Activated effector memory CD4-positive, alpha-beta T cell treated with anti-CD3 and anti-CD28 coated beads, Interleukin-2, amount 50 U/mL, for 16 hours (primary cell): Measurements from ENCODE around the gene CNGB1.

Experiments used
- DNase-seq: peaks from one replicate; pipeline ENCODE4 v3.0.0-alpha.2; 2020

CNGB1 gene

DNA sequence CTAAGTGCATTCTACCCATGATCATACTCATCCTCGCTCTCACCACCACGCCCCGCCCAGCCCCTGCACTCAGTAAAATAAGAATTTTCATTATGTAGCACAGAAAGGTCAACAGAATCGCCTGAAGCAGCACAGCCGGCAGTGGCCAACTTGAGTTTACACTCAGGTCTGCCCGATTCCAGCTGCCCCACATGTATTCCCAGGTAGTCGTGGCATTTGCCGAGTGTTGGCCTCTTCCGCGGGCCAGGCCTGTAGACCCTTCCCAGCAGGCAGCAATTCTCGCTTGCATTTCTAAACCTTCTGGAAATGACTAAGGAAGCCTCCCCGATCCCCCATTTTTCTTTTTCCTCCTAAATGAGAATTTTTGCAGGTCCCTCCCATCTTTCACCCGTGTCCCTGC lies 609 bp downstream of the CNGB1 start:
- DNase-seq = no peak

DNA sequence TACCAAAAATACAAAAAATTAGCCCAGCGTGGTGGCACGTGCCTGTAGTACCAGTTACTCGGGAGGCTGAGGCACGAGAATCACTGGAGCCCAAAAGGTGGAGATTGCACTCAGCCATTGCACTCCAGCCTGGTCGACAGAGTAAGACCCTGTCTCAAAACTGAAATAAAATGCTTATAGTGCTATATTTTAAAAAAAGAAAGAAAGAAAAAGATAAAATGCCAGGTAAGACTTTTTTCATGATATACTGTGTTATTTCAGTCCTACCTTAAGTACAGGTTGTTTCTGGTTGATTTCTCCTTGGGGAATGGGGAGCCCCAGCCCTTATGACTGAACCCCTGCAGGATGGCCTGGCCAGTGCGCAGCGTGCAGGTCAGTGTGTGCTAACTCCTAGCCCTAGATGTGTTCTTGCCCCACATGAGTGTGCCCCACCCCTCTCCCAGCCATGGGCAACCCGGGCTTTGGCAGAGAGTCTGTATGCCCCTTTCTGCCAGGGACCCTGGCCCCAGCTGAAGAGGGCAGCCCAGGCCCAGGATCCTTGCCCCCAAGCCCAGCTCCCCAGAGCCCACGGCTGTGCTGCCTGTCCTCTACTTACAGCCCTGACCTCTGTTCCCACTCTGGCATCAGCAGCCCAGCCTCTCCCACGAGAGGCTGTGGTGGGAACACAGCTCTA lies 1.3 kb downstream of the CNGB1 start:
- DNase-seq = no peak

DNA sequence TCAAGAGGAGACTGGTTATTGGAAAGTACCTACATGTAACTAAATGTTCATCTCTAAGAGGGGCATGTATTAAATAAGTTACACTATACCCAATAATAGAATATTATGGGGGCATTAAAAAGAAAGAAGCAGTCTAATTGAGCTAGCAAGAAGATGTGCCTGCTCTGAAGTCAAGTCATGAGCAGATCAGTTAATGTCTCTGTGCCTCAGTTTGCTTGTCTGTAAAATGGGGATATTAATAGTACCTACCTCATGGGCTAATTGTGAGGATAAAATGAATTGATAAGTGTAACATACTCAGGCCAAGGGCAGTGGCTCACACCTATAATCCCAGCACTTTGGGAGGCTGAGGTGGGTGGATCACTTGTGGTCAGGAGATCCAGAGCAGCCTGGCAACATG lies 3.0 kb downstream of the CNGB1 start:
- DNase-seq = no peak

DNA sequence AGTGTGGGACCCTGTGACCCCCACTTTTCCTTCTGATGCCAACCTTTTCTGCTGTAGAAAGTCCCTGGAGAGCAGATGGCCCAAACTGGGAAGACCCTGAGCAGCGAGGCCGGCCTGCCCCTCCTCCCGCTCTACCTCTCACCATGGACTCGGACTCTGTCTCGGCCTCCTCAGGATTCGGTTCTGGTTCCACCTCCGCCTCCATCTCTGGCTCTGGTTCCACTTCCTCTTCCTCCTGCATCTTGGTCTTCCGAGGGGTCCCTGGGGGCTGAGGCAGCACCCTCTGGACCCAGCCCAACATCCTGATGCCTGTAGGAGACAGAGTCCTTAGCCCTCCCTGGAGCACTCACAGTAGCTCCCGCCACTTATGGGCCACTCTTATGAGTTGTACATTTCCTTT lies 3.9 kb downstream of the CNGB1 start:
- no peak for DNase-seq

DNA sequence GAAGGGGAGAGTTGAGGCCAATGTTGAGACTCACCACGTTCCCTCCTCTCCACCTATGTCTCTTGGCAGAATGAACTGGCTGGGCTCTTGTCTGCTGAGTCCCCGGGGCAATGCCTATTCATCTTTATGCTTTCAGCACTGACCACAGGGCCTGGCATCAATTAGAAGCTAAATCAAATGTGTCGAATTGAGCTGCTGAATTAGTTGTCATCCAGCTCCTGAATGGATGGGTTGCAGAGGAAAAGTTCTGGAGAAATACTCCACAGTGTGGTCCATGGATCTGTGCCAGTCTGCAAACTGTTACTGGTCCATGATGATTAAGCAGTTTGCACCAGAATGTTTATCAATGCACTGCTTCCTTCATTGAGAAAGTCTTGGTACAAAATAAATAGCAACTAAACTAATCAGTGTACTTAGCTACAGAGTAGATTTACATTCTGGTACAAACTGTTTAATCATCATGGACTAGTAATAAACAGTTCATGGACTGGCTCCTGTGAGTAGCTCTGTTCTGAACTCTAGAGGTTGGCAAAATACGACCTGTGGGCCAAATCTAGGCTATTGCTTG lies 4.6 kb downstream of the CNGB1 start:
- DNase-seq = no peak

DNA sequence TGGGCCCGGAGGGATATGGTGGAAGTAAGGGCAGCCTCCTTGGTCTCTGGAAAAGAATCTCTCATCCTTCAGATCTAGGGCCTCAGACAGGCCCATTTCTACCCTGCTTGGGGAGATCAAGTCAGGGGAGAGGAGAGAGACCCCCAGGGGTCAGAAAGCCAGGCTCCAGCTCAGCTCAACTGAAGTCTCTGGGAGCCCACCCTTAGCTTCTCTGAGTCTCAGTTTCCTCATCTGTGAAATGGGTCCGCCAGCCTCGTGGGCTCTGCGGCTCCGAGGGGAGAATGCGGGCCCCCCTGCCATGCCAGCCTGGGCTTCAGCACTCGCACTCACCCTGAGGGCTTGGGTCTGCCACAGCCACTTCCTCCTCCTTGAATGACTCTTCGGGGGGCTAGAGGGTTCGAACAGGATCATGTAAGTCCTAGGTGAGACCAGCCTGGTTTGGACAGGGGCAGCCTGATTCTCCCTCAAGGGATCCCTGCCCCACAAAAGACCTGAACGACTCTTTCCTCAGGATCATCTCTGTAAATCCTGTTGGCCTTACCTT lies 6.7 kb downstream of the CNGB1 start:
- DNase-seq = no peak

DNA sequence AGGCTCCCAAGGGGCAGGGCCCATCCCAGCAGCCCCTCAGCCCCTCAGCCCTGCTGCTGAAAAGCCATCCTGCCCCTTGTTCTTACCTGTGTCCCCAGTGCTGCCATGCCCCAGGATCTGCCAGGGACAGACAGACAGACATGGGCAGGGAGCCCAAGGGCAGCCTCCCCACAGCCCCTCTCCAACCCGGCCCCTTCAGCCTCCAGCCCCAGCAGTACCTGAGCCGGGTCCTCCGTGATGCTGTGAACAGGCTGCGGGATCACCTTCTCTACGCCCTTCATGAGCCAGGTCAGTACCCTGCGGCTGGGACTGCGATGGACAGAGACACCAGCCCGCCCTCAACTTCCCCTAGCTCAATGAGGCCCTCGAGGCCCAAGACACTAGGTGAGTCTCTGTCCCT lies 8.2 kb downstream of the CNGB1 start:
- no peak for DNase-seq

DNA sequence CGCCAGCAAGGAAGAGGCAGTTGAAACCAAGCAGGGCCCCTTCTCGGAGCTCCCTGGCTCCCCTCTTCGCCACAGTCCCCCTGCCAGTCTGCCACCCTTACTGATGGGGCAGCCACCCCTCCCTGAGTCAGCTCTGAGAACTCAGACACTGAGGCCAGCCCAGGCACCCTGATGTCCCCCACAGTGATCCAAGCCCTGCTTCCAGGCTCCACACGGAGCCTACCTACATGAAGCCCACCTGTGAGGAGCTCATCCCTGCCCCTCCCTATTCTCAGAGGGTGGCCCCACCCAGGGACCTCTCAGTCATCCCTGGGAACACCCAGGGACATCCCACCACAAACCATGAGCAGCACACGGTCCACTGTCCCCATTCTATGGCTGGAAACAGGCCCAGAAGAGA lies 8.9 kb downstream of the CNGB1 start:
- no peak for DNase-seq

DNA sequence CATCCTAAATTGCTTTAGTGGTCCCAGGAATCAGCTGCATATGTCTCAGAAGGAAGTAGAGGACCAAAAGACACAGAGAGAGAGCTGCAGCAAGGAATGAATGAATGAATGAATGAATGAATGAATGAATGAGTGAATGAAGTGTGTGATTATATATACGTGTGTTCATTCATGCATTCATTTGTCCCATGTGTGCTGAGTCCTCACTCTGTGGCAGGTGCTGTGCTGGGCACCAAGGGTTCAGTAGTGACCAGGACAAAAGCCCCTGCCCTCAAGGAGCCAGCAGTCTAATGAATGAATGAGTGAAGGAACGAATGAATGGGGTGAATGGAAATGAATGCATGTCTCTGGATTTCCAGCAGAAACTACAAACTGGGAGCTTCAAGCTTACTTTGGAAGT lies 9.4 kb downstream of the CNGB1 start:
- no peak for DNase-seq

DNA sequence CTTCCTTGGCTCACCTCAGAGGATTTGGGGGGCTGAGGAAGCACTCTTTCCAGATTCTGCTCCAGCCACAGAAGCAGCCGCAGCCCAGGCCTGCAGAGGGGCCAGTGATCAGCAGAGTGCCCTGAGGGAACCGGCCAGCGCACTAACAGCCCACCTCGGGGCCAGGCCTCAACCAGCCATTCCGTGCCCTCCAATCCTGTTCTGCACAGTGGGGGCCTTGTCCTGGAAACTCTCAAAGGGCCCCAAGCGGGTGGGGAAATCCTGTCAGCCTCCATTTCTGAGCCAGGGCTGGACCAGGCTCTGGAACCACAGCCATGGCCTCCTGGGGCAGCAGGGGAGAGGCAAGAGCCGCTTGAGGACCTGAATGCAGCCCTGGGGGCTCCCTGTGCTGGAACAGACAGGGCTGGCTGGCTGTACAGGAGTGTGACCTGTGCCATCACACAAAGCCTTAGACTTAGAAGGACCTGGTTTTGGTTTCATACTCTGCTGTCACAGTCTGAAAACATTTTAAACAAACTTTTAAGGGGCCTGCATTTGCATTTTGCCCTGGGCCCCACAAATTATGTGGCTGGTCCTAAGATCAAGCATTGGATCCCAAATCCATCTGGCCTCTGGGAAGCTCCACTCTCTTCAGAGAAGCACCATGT lies 10.0 kb downstream of the CNGB1 start:
- no peak for DNase-seq

DNA sequence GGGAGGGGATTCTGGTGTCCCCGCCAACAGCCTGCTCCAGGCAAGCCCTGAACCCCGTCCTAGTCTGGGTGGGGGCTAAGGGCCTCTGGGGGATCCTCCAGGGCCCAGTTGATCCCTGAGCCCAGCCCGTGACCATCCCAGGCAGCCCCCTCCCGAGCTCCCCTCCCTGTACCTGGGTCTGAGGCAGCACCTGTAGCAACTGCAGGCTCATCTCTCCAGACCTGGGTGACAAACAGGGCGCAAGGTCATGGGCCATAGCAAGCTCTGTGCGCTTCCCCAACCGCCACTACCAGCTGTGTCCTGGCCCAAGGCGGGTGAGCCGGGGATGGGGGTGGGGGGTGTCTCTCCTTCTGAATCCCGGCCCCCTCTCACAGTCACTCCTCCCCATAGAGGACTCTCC lies 10.6 kb downstream of the CNGB1 start:
- no peak for DNase-seq

DNA sequence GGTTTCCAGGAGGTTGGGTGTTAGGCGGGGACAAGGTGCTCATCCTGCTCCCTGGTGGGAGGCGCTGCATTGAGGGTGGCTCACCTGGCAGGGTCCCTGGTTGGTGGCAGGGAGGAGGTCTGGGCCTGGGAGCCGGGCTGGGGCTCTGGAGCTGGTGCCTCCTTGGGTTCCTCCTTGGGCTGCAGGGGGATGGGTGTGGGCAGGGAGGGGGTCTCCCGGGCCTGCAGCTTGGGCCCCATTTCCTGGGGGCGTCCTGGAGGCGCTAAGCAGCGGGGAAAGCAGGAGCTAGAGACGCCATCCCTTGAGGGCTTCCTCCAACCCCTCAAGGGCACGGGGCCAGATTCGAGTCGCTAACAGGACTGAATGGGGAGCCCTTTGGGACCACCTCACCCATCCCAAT lies 11.1 kb downstream of the CNGB1 start:
- no peak for DNase-seq

DNA sequence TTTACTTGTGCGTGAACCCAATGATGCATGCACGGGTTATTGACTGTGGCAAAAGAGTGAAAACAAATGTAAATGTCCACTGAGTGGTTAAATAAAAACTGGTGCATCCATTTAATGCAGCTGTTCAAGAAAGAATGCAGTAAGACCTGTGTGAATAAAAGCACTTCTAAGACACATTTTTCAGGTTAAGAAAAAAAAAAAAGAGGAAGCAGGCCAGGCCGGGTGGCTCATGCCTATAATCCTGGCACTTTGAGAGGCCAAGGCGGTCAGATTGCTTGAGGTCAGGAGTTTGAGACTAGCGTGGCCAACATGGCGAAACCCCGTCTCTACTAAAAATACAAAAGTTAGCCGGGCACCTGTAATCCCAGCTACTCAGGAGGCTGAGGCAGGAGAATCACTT lies 11.8 kb downstream of the CNGB1 start:
- DNase-seq = no peak

DNA sequence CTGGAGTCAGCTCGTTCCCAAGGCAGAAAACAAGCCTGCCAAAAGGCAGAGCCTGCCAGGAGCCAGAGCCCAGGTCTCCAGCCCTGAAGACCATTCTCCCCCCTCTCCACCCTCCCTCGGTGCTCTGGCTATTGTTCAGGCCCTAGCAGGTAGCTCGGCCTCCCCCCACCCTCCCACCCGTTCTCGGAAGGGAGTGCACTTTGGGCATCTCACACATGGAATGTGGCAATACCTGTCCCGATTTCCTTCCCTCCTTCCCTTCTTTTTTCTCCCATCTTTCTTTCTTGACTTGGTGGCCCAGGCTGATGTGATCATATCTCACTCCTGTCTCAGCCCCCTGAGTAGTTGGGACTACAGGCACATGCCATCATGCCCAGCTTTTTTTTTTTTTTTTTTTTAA lies 12.4 kb downstream of the CNGB1 start:
- no peak for DNase-seq

DNA sequence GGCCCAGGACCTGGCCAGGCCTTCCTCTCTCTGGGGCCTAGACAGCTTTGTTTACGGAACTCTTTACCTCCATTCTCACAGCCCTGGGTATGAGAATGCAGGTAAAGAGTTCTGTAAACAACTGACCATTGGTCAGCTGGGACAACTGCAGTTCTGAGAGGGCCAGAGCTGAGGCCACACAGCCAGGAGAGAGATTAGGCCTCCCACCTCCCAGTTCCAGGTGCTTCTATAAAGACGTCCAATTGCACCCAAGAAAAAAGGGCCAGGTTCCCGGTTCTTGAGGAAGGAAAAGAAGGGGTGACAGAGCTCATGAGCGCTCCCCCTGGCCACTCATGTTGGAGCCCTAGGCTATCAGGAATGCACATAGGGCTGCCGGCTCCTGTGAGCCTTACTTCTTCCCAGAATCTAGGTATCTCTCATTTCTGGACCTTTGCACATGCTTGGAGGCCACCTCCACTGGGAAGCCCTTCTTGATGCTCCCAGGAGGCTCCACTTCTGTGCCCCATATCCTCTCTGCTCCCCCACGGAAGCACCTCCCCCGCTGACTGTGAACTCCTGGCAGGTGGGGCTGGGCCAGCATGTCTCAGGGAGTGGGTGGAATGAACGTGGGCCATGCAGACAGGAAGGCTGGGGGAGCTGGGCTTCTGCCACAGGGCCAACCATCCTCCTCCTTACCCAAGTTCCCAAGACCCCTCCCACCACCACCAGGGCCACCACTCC lies 13.1 kb downstream of the CNGB1 start:
- DNase-seq = no peak

DNA sequence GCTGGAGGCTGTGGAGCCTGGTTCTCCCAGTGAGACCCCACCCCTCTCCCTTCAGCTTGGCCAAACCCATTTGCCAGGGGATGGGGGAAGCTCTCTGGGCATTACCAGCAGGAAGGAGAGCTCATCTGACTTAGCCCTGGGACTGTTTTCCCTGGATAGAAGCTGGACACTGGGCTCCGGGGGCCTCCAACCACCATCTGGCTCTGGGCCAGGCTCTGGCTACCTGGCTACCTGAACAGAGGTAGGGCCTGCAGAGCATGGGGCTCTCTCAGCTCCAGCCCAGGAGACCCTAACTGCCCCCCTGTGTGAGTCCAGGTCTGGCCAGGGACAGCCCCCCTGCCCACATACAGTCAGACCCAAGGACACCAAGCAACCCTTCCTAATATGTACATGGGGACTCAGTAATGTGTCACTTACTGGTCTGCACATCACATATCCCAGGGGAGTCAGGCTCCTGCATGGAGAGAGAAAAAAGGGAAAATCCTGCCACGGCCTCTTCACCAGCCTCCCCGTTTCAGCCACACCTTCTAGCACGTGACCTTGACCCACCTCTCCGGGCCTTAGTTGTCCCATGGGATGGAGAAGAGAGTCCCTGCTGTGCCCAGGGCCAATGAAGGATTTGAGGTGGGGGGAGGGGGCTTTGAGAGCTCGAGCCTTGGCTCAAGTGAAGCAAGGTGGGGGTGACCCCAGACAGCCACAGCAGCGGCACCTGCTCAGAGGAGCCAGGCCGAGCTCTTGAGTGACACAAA lies 13.8 kb downstream of the CNGB1 start:
- DNase-seq = no peak

DNA sequence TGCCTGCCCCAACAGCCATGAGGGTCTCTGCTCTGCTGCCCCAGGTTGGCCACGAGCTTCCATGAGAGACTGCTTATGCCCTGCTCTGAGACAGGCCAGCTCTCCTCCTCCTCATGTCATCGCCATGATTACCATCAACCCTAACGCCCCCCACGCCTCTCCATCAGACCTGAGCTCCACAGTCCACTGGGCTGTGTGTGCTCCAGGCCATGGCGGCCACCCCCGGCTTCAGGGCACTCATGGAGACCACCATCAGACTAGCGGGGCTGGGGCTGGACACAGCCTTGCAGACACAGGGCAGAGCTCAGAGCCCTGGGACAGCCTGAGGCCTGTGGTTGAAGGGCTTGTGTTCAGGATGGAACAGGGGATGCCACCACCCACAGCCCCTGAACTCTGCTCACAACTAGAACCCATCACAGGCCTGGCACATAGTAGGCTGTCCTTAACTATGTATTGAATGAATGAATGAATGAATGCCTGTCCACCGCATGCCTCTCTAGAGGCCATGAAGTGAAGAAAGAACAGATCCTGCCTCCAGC lies 14.6 kb downstream of the CNGB1 start:
- DNase-seq = no peak

DNA sequence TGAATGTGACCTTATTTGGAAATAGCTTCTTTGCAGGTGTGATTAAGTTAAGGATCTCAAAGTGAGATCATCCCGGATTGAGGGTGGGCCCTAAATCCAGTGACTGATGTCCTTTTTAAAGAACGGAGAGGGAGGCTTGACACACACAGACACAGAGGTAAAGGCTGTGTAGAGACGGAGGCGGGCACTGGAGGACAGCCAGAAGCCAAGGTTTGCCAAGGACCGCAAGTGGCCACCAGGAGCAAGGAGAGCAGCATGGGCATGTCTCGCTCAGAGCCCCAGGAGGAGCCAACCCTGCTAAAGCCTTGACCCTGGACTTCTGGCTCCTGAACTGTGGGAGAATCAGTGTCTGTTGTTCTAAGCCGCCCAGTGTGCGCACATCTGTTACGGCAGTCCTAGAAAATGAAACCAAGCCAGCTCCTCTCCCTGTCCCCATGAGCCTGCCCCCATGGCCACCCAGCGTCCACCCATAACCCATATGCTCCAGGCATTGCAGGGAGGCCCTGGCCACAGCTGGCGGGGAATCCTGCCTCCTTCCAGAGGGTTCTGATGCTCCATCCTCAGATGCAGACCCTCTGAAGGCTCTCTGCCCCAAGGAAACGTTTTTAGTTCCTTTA lies 15.2 kb downstream of the CNGB1 start:
- no peak for DNase-seq

DNA sequence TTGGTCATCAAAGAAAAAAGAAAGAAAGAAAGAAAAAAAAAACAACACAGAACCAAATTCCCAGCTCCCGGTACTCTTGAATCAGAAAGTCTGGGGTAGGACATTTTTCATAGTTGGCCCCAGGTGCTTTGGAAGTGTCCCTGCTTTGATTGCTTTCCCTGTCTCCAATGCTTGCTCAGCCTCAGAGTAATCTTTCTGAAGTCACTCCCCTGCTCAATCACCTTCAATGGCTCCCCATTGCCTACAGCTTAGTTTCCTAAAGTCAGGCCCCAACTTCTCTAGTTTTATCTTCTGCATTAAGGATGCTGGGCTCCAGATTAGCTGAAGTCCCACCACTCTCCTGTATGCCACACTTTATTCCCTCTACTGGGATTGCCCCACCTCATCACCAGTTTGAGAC lies 17.1 kb downstream of the CNGB1 start:
- DNase-seq = no peak

DNA sequence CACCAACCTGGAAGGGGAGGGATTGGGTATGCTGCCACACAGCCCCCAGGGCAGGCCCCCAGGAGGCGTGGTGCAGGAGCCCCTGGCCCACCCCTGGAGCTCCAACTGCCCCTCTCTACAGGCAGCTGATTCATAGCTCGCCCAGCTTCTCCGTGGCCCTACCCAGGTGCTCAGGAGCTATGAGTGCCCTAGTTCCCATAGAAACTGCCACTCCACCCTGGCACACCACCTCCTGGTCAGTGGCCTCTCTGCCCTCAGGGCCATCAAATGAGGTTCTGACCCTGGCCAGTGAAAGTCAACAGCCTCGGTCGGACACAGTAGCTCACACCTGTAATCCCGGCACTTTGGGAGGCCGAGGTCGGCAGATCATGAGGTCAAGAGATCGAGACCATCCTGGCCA lies 18.0 kb downstream of the CNGB1 start:
- DNase-seq = no peak

DNA sequence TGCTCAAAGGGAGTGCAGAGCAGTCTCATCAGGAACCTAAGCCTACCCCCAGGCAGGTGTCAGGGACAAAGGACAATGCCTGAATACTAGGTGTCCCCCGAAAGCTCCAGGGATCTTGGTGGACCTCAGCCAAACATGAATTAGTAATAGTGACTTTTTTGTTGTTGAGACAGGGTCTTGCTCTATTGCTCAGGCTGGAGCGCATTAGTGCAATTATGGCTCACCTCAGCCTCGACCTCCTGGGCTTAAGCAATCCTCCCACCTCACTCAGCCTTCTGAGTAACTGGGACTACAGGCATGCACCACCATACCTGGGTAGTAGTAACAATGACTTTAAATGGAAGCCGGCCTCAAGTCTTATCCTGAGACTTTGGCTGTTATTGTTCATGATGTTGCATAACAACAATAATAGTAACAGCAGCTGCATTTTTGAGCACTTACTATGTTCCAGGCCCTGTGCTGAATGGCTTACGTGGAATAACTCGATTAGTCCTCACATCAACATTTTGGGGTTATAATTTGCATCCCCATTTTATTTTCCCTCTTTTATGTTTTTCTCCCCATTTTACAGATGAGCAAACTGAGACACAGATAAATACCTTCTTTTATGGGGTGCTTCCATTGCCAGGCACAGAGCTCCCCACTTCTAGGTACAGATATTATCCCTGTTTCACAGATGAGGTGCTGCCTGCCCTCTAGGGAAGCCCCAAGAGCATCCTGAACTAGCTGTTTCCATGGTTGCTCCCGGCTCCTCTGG lies 19.5 kb downstream of the CNGB1 start:
- DNase-seq = no peak

DNA sequence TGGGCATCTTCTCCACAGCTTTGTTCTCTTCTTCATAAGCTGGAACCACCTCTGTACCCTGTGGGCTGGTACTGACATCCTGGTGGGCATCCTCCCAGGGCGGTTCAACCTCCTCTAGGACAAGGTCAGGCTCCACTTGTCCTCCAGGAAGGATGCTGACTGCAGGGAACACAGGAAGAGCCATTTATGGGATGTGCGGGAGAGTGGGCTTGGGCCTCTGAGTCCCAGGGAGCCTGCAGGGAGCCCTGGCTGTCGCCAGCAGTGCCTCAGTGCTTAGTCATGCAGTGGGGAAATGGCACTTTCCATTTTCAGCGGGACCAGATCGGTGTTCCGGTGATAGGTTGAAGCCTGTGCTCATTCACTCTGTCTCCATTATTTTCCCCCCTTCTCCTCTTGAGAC lies 20.5 kb downstream of the CNGB1 start:
- DNase-seq = no peak
